Natural killer cell (primary cell): ENCODE results near the gene ARL5A. TPM values are rescaled to one million over a fixed set of nuclear protein-coding genes. Genes with fewer than 3 reads are reported as not detected.
"Not testable (repeated sequence)": the region's sequence is repeated elsewhere in the genome, so short reads cannot be mapped to it uniquely, and the experiment has no call there.

Experiments used
- ATAC-seq, 3 donors: fragments of 150-1000 bp in 2 of 3; fragments of 200-7000 bp in 1 of 3; cut with Tn5 transposase; 1 replicate in 1 of 3; 2 replicates in 2 of 3; pipeline ENCODE4 v1.10.0; 2021; ENCODE audit warnings: mild to moderate bottlenecking in 2 of 3, moderate library complexity in 2 of 3
- DNase-seq, 2 donors: peaks; one replicate each; pipeline versions ENCODE4 v3.0.0 to v3.0.0-alpha.2; 2013 to 2021; ENCODE audit warnings: mixed read lengths in 1 of 2
- H3K27ac ChIP-seq: one replicate; pipeline ENCODE4 v1.5.1; 2013; ENCODE audit warnings: mild to moderate bottlenecking, low read length
- H3K27me3 ChIP-seq: one replicate; pipeline ENCODE4 v1.6.1; 2013; ENCODE audit warnings: low read length; ENCODE audit not compliant: control insufficient read depth, insufficient read depth
- H3K36me3 ChIP-seq: one replicate; pipeline ENCODE4 v1.6.1; 2013; ENCODE audit warnings: low read length; ENCODE audit not compliant: control insufficient read depth, insufficient read depth
- H3K4me1 ChIP-seq: one replicate; pipeline ENCODE4 v1.6.1; 2013; ENCODE audit warnings: low read length; ENCODE audit not compliant: control insufficient read depth, insufficient read depth
- H3K4me3 ChIP-seq: one replicate; pipeline ENCODE4 v1.5.1; 2013; ENCODE audit warnings: low read length
- H3K9me3 ChIP-seq: one replicate; pipeline ENCODE4 v1.6.1; 2013; ENCODE audit warnings: low read length; ENCODE audit not compliant: control insufficient read depth, insufficient read depth
- H3K27ac Mint-ChIP-seq, 2 donors: one replicate each; pipeline ENCODE4 v1.8.0; 2022; ENCODE audit warnings: mild to moderate bottlenecking in 2 of 2, mixed read lengths in 2 of 2, moderate library complexity in 1 of 2
- H3K27me3 Mint-ChIP-seq, 2 donors: one replicate each; pipeline ENCODE4 v1.8.0; 2022; ENCODE audit warnings: low read depth in 2 of 2, mixed read lengths in 2 of 2
- H3K36me3 Mint-ChIP-seq: one replicate; pipeline ENCODE4 v1.8.0; 2022; ENCODE audit warnings: mixed read lengths
- H3K4me1 Mint-ChIP-seq, 2 donors: one replicate each; pipeline ENCODE4 v1.8.0; 2022; ENCODE audit warnings: mixed read lengths in 2 of 2
- H3K4me3 Mint-ChIP-seq: one replicate; pipeline ENCODE4 v1.8.0; 2022; ENCODE audit warnings: mild to moderate bottlenecking, moderate library complexity, mixed read lengths
- H3K9me3 Mint-ChIP-seq, 2 donors: one replicate each; pipeline ENCODE4 v1.8.0; 2022; ENCODE audit warnings: mixed read lengths in 2 of 2
- CTCF ChIP-seq: fragments of 200-600 bp; IDR thresholded peaks from one replicate; pipeline ENCODE4 v1.8.0; 2022; ENCODE audit warnings: antibody characterized with exemption
- WGBS: methylation state at CpG from one replicate; pipeline ENCODE4 v1.1.7; 2013; ENCODE audit warnings: missing lambda C conversion rate; ENCODE audit not compliant: insufficient coverage; 5-methylcytosine and 5-hydroxymethylcytosine counted together
- intact Hi-C: fragments of 100-400 bp; cut with micrococcal nuclease; formaldehyde crosslinking; loops from one replicate; pipeline ENCODE4 v1.14.2; 2022
- total RNA-seq, 4 donors: library from RNA; stranded (reverse); fragments of 120-200 nt in 1 of 4; gene quantifications; one replicate each; pipeline versions ENCODE4 v1.2.3 to v1.2.4, GENCODE V29; 2013 to 2022

ARL5A gene
- total RNA-seq, 3 donors from 2014 or later (not counting 1 experiment from before 2014, with no cell fraction given) = 39.9 to 58.0 (median 56.5) TPM

- DNase-seq (no peak), ATAC-seq (no peak)
- no peaks in the 10 kb centered on the region for H3K9me3 ChIP-seq
- H3K4me3 ChIP-seq = no peak overlapping the region
- intact Hi-C loops = no loop called here
- Mint-ChIP-seq H3K4me1 (peaks cover 11 to 18% of the 10 kb centered on the region in 2 donors), H3K4me3 (no peak overlapping the region), H3K9me3 (peaks cover 0 to 4% of the 10 kb centered on the region in 2 donors), H3K27ac (peak overlapping the region in 1 of 2 donors; percentile 69), H3K36me3 (no peaks in the 10 kb centered on the region), H3K27me3 (no peaks in the 10 kb centered on the region)
- H3K4me1 ChIP-seq = no peaks in the 10 kb centered on the region
- no peak overlapping the region for H3K27ac ChIP-seq
- no peaks in the 10 kb centered on the region for H3K27me3 ChIP-seq
- peaks cover 5% of the 10 kb centered on the region for H3K36me3 ChIP-seq
- TF ChIP-seq CTCF = no peak
- 91% methylated on average over 3 of the region's 4 CpGs for WGBS
Observed at GRCh38 chr2:151795646-151796240, 32.5 kb downstream of the ARL5A start.

GRCh38 chr2:151794422-151794821 lies 33.8 kb downstream of the ARL5A start:
- H3K9me3 ChIP-seq, H3K4me1 ChIP-seq, H3K27ac ChIP-seq, H3K9me3 Mint-ChIP-seq, intact Hi-C loops, ATAC-seq, H3K4me3 Mint-ChIP-seq, DNase-seq, H3K4me3 ChIP-seq, H3K27me3 Mint-ChIP-seq, H3K27ac Mint-ChIP-seq, H3K27me3 ChIP-seq, H3K36me3 Mint-ChIP-seq, H3K36me3 ChIP-seq: not testable (repeated sequence)
- 100% methylated on average over 5 of the region's 6 CpGs for WGBS
- H3K4me1 Mint-ChIP-seq = peaks cover 14 to 22% of the 10 kb centered on the region in 2 donors

GRCh38 chr2:151793123-151793522 lies 35.1 kb downstream of the ARL5A start:
- Histone ChIP-seq H3K27me3 (no peaks in the 10 kb centered on the region), H3K4me3 (no peak overlapping the region), H3K9me3 (no peaks in the 10 kb centered on the region), H3K4me1 (no peaks in the 10 kb centered on the region), H3K36me3 (peaks cover 9% of the 10 kb centered on the region), H3K27ac (no peak overlapping the region)
- no peak overlapping the region for H3K27ac Mint-ChIP-seq
- no peak overlapping the region for H3K4me3 Mint-ChIP-seq
- peaks cover 14 to 23% of the 10 kb centered on the region in 2 donors for H3K4me1 Mint-ChIP-seq
- ATAC-seq (no peak), DNase-seq (no peak)
- intact Hi-C loops = no loop called here
- 100% methylated on average over 2 of the region's 3 CpGs for WGBS
- H3K36me3 Mint-ChIP-seq = no peaks in the 10 kb centered on the region
- no peak for TF ChIP-seq CTCF
- peaks cover 0 to 4% of the 10 kb centered on the region in 2 donors for H3K9me3 Mint-ChIP-seq
- no peaks in the 10 kb centered on the region for H3K27me3 Mint-ChIP-seq

GRCh38 chr2:151792589-151792988 lies 35.6 kb downstream of the ARL5A start:
- Mint-ChIP-seq H3K9me3 (peaks cover 0 to 4% of the 10 kb centered on the region in 2 donors), H3K27ac (no peak overlapping the region), H3K4me1 (peaks cover 14 to 26% of the 10 kb centered on the region in 2 donors), H3K4me3 (no peak overlapping the region), H3K27me3 (no peaks in the 10 kb centered on the region), H3K36me3 (no peaks in the 10 kb centered on the region)
- H3K4me1 ChIP-seq = no peaks in the 10 kb centered on the region
- no peak for DNase-seq
- H3K4me3 ChIP-seq = no peak overlapping the region
- H3K9me3 ChIP-seq = no peaks in the 10 kb centered on the region
- peaks cover 10% of the 10 kb centered on the region for H3K36me3 ChIP-seq
- H3K27ac ChIP-seq = no peak overlapping the region
- WGBS = 100% methylated on average over 4 of the region's 4 CpGs
- intact Hi-C loops = no loop called here
- no peak for TF ChIP-seq CTCF
- H3K27me3 ChIP-seq = no peaks in the 10 kb centered on the region
- ATAC-seq = no peak
